Ovary (tissue), 9 donors: ENCODE measurements around the gene PDE3B. TPM values are rescaled to one million over a fixed set of nuclear protein-coding genes. Genes with fewer than 3 reads are reported as not detected.

Source experiments
- DNase-seq, 5 donors: peaks; one replicate each; pipeline ENCODE4 v3.0.0-alpha.2; 2019 to 2020
- H3K27ac ChIP-seq, 2 donors: fragments of 200-600 bp; one replicate each; pipeline versions ENCODE4 v1.5.1 to v1.8.0; 2019 to 2022
- H3K27me3 ChIP-seq: fragments of 200-600 bp; one replicate; pipeline ENCODE4 v1.8.0; 2022
- H3K36me3 ChIP-seq: fragments of 200-600 bp; sonication (generic); one replicate; pipeline ENCODE4 v1.5.1; 2019
- H3K4me1 ChIP-seq: one replicate; pipeline ENCODE4 v1.8.1; 2013; ENCODE audit warnings: mild to moderate bottlenecking, moderate library complexity; ENCODE audit not compliant: insufficient read depth
- H3K4me3 ChIP-seq: fragments of 200-600 bp; sonication (generic); one replicate; pipeline ENCODE4 v1.5.1; 2017
- H3K9me3 ChIP-seq, 2 donors: fragments of 200-600 bp in 1 of 2; sonication (generic) in 1 of 2; one replicate each; pipeline versions ENCODE4 v1.5.1 to v1.8.1; 2013 to 2019; ENCODE audit warnings: mild to moderate bottlenecking in 1 of 2, moderate library complexity in 1 of 2
- CTCF ChIP-seq, 3 donors: fragments of 450-650 bp in 2 of 3; fragments of 200-600 bp in 1 of 3; IDR thresholded peaks; one replicate each; pipeline versions ENCODE4 v1.5.1 to v1.8.0; 2016 to 2022; ENCODE audit warnings: antibody characterized with exemption in 3 of 3, mild to moderate bottlenecking in 1 of 3
- EP300 ChIP-seq: sonication (generic); formaldehyde crosslinking; IDR thresholded peaks from one replicate; pipeline ENCODE4 v1.6.1; 2017; ENCODE audit warnings: antibody characterized with exemption
- POLR2A ChIP-seq: fragments of 450-650 bp; IDR thresholded peaks from one replicate; pipeline ENCODE4 v1.6.1; 2017; ENCODE audit warnings: antibody characterized with exemption, mild to moderate bottlenecking, moderate library complexity
- WGBS, 3 donors: extraction: QIAGEN DNeasy Blood & Tissue Kit in 1 of 3; methylation state at CpG; one replicate each; pipeline versions ENCODE4 v1.1.5 to v1.1.7; 2013 to 2017; 5-methylcytosine and 5-hydroxymethylcytosine counted together
- intact Hi-C, 4 donors: fragments of 100-400 bp; cut with DNase I; formaldehyde crosslinking; loops; one replicate each; pipeline versions ENCODE4 v1.11.0 to v1.15.1; 2022 to 2023
- polyA plus RNA-seq, 2 donors: library from polyadenylated mRNA; stranded (reverse); fragments of 200-250 nt in 1 of 2; fragments of 350-450 nt in 1 of 2; fragmentation: Illumina TruSeq in 1 of 2; extraction: RNeasy Lipid Tissue Mini Kit (QIAGEN cat#74804) in 1 of 2; gene quantifications; one replicate each; pipeline ENCODE4 v1.2.3, GENCODE V29; 2013 to 2014
- total RNA-seq, 7 donors: library from RNA; depleted of rRNA in 2 of 7; stranded (reverse); fragments of >200 nt in 2 of 7; fragmentation: NEBNext Ultra II Directional in 3 of 7; extraction: Animal tissue kit (Norgen Biotek cat#: 25700) in 3 of 7; gene quantifications; one replicate each; pipeline versions ENCODE4 v1.1.0 to v1.2.4, GENCODE V29; 2016 to 2023
- donor health status: DM: no; HTN: no; CAD: no; lungs with moderate emphysema.
- donor health status: DM: no; HTN: no; CAD: no.
- donor health status: Bipolar disorder and iron deficiency.
- donor health status: DM: yes; HTN: yes; CAD: no.
- donor health status: DM: no; HTN: no; CAD: no.
- donor health status: DM: yes; HTN: yes; CAD: no.

The PDE3B gene
- total and polyA plus RNA-seq, 9 donors: 0.13 to 5.9 (median 1.2) TPM

GRCh38 chr11:14819596-14819995 is 176.0 kb downstream of the PDE3B start:
- no peaks in the 10 kb centered on the region for H3K27me3 ChIP-seq
- no peaks in the 10 kb centered on the region for H3K9me3 ChIP-seq
- H3K27ac ChIP-seq: no peak overlapping the region
- no peak for TF ChIP-seq EP300
- TF ChIP-seq POLR2A: no peak
- TF ChIP-seq CTCF (IDR thresholded peaks at IDR 0.05): no peak
- DNase-seq: no peak
- H3K36me3 ChIP-seq: no peaks in the 10 kb centered on the region
- intact Hi-C loops: no loop called here
- H3K4me1 ChIP-seq: no peaks in the 10 kb centered on the region
- no peak overlapping the region for H3K4me3 ChIP-seq

GRCh38 chr11:14821031-14821430 is 177.4 kb downstream of the PDE3B start:
- no peaks in the 10 kb centered on the region for H3K9me3 ChIP-seq
- no peak for DNase-seq
- H3K27me3 ChIP-seq: no peaks in the 10 kb centered on the region
- TF ChIP-seq CTCF (IDR thresholded peaks at IDR 0.05) (no peak), EP300 (no peak), POLR2A (no peak)
- H3K36me3 ChIP-seq: no peaks in the 10 kb centered on the region
- no peak overlapping the region for H3K4me3 ChIP-seq
- intact Hi-C loops: no loop called here
- H3K27ac ChIP-seq: no peak overlapping the region
- H3K4me1 ChIP-seq: no peaks in the 10 kb centered on the region

GRCh38 chr11:14826600-14826999 is 183.0 kb downstream of the PDE3B start:
- Histone ChIP-seq H3K9me3 (no peaks in the 10 kb centered on the region), H3K36me3 (no peaks in the 10 kb centered on the region), H3K27me3 (no peaks in the 10 kb centered on the region), H3K4me3 (no peak overlapping the region), H3K4me1 (no peaks in the 10 kb centered on the region), H3K27ac (no peak overlapping the region)
- no peak for TF ChIP-seq EP300
- no peak for TF ChIP-seq POLR2A
- TF ChIP-seq CTCF (IDR thresholded peaks at IDR 0.05): no peak
- intact Hi-C loops: no loop called here
- 71 to 76% (median 75%) methylated on average over 2 of the region's 2 CpGs for WGBS, 3 donors
- DNase-seq: no peak

- no peaks in the 10 kb centered on the region for H3K27me3 ChIP-seq
- TF ChIP-seq EP300 (no peak), CTCF (IDR thresholded peaks at IDR 0.05) (no peak), POLR2A (no peak)
- no peaks in the 10 kb centered on the region for H3K4me1 ChIP-seq
- DNase-seq: no peak
- intact Hi-C loops: no loop called here
- no peak overlapping the region for H3K4me3 ChIP-seq
- no peak overlapping the region for H3K27ac ChIP-seq
- no peaks in the 10 kb centered on the region for H3K36me3 ChIP-seq
- H3K9me3 ChIP-seq: no peaks in the 10 kb centered on the region
Measured at GRCh38 chr11:14835496-14836492, 192.2 kb downstream of the PDE3B start.
